NOMO-1 (cell line): Measurements from ENCODE around the gene M6PR.

Source experiments
- DNase-seq, 2 experiments: peaks; one replicate each; lab custom pipeline; 2025; ENCODE audit not compliant: unreplicated experiment in 2 of 2; lab: John Stamatoyannopoulos, UW

The M6PR gene

DNA sequence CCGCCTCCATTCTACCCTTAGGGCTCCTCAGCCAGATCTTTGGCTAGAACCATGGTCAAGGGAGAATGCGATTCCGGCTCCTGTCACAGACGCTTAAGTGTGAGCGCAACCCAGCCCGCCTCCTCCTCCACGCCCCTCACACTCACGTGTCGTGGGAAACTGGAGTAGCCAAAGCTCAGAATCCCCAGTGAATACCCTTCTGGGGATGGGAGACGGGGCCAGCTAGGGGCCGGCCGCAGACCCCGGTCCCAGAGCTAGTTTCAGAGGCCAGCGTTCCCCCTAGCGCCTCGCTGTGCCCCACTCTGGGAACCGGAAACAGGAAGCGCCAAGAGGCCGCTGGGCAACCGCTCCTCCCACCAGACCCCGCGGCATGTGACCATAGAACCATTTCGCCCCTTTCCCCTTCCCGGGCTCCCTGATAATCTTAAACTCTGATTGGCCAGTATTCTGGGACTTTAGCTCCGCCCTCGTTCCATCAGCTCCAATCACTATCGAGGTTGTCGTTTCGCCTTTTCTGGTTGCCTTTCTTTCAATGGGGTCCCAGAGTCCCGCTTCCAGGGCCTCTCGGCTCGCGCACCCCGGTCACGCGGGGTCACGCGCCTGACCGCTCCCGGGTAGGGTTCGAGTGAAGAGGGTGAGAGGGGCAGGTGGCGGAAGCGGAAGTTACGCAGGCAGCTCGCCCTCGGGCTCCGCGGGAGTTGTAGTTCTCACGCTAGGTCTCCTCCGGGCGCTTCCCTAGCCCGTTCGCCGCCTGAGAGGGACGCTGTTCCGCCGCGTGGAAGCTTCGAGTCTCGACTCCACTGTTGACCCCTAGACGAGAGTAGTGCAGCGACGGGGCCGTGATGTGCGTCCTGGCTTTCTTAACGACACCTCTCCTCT is at the start of gene M6PR:
TSS of gene M6PR (minus strand) at position 304 of the 879 bp plus-strand sequence. CDS start 3,241 bp downstream, outside the sequence.
- DNase-seq: peak; percentile 99 to 100

DNA sequence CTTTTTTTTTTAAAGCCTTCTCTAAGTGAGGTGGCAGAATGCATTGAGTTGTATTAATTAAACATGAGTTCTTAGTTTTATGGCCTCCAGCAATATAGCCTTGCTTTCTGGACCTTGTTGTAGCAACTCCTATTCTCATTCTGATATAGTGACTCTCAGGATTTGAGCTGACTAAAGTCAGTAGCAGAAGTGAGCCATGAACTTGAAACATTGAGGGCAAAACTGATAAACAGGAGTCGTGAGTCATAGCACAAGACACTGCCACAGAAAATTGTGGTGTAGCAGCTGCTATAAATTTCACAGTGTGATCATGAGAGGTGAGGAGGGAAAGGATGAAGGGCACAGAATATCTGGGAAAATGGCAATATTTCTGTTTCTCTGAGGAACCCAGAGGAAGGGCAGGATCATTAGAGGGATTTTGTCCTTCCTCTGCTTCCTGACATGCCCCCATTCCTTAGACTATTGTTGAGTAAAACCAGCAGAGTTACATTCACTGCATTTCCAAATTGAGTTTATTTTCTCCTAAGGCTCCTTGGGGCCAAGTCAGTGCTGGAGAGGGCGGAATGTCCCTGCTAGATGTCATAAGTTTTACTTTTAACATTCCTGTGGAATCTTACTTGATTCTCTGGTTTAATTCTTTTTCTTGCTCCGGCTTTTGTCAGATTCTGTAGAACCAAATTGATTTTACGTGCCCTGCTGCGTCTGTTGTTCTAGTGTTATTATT is 47.4 kb upstream of the M6PR start:
- DNase-seq: peak; percentile 31 to 64

GRCh38 chr12:8995021-8995775 is 45.8 kb upstream of the M6PR start:
- DNase-seq: no peak

DNA sequence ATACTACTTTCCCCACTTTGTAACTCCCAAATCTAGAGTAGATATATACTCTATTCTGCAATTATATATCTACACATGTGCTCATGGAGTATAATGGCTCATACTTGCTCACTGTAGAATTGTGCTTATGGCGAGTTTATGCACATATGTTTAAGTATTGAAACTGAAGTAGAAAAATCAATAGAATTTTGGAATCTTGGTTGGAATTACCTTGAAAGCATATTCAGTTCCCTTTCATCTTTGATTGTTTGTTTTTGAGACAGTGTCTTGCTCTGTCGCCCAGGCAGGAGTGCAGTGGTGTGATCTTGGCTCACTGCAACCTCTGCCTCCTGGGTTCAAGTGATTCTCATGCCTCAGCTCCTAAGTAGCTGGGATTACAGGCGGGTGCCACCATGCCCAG is 44.4 kb upstream of the M6PR start:
- no peak for DNase-seq

- DNase-seq: peak; percentile 1 to 62
Observed at GRCh38 chr12:8991371-8992345, 42.2 kb upstream of the M6PR start.

DNA sequence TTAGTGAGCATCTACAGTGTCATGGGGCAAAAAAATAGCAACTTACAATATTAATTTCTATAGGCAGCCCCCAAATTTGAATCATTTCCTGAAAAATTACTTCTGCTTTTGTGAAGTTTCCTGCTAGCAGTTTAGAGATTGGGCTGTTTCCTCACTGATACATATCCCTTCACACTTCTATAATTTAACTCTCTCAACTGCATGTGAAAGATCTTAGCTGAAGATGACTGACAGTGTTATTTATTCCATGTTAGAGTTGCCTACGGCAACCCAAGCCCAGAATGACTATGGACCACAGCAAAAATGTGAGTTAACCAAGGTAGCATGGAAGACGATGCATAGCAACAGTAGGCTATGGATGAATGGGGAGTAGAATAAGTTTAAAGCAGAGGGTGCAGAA is 40.0 kb upstream of the M6PR start, which contains the start of gene KLRG1:
TSS of gene KLRG1 (plus strand) at position 134 of the 400 bp plus-strand sequence. CDS start at position 224, 90 bp downstream.
- peak; percentile 49 to 85 for DNase-seq

GRCh38 chr12:8987685-8988084 is 38.2 kb upstream of the M6PR start:
- peak in 1 of 2 experiments; percentile 37 for DNase-seq

- DNase-seq: peak; percentile 24 to 37
Observed at GRCh38 chr12:8987163-8987562, 37.7 kb upstream of the M6PR start.

GRCh38 chr12:8985213-8985754 is 35.8 kb upstream of the M6PR start:
- no peak for DNase-seq

- no peak for DNase-seq
Observed at GRCh38 chr12:8980137-8980536, 30.7 kb upstream of the M6PR start.

DNA sequence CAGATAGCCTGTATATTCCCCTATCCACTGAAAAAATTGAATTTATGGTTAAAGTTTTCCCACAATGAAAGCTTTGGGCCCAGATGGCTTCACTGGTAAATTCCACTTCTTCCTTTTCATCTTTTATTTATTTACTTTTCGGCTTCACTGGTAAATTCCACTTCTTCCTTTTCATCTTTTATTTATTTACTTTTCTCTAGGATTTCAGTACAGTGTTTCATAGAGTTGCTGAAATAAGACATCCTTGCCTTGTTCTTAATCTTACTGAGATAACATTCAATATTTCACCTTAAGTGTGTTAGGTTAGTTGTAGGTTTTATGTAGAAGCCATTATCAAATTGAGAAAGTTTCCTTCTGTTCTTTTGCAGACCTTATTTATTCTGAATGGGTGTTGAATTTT is 21.0 kb upstream of the M6PR start:
- DNase-seq: no peak

DNA sequence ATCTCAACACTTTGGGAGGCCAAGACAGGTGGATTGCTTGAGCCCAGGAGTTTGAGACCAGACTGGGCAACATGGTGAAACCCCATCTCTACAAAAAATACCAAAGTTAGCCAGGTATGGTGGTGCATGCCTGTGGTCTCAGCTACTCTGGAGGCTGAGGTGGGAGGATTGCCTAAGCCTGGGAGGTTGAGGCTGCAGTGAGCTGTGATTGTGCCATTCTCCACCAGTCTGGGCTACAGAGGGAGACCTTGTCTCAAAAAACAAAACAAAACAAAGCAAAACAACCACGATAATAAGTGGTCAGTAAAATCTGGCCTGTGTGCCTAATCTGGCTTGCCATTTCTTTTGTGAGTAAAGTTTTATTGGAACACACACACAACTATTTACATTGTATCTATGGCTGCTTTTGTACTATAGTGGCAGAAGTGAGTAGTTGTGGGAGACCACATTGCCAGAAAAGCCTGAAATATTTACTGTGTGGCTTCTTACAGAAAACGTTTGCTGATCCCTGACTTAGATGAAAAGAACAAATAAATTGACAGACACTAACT is 20.5 kb upstream of the M6PR start:
- DNase-seq: no peak

GRCh38 chr12:8968761-8969160 is 19.3 kb upstream of the M6PR start:
- DNase-seq: no peak

- DNase-seq: no peak
Observed at GRCh38 chr12:8960176-8960575, 10.7 kb upstream of the M6PR start.

- peak in 1 of 2 experiments; percentile 41 for DNase-seq
Observed at GRCh38 chr12:8958066-8958465, 8.6 kb upstream of the M6PR start.

DNA sequence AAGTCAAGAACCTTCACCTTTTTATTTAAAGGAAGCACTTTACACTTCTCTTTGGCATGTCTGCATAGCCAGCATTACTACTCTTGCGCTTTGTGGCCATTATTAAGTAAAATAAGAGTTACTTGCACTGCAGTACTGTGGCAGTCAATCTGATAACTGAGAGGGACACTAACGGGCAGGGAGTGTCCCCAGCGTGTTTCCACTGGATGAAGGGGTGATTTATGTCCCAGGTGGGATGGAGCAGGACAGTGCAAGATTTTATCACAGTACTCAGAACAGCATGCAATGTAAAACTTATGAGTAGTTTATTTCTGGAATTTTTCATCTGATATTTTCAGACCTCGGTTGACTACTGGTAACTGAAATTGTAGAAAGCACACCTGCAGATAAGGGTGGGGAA is 8.1 kb upstream of the M6PR start:
- DNase-seq: no peak

- no peak for DNase-seq
Observed at GRCh38 chr12:8956772-8957171, 7.3 kb upstream of the M6PR start.

- DNase-seq: no peak
Observed at GRCh38 chr12:8956073-8956472, 6.6 kb upstream of the M6PR start.

DNA sequence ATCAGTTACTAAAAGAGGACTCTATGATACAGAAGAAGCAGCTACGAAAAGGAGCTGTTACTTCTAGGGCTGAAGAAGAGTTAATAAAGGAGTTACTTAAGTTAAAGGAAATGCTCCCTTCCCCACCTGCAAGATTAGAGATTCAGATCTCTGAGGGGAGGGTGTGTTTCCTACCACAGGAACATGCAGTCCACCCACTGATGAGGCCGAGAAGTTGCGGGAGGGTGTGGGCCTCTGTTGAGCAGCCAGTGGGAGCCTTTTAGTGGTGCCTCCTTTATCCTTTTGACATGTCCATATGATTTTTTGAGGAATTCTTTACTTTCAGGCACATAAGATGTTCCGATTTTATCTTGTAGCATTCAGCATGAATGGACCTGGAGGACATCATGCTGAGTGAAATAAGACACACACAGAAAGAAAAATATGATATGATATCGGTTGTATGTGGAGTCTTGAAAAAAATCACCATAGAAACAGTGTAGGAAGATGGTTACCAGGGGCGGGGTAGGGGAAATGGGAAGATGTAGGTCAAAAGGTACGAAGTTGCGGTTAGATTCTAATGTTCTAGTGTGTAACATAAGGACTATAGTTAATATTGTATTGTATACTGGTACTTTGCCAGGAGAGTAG is 4.4 kb upstream of the M6PR start:
- DNase-seq: no peak
